Fibroblast of upper back skin (primary cell): ENCODE data around the gene PHYHIPL.

Experiments
- DNase-seq: peaks from one replicate; pipeline ENCODE4 v3.0.0-alpha.2; 2013

PHYHIPL gene

DNA sequence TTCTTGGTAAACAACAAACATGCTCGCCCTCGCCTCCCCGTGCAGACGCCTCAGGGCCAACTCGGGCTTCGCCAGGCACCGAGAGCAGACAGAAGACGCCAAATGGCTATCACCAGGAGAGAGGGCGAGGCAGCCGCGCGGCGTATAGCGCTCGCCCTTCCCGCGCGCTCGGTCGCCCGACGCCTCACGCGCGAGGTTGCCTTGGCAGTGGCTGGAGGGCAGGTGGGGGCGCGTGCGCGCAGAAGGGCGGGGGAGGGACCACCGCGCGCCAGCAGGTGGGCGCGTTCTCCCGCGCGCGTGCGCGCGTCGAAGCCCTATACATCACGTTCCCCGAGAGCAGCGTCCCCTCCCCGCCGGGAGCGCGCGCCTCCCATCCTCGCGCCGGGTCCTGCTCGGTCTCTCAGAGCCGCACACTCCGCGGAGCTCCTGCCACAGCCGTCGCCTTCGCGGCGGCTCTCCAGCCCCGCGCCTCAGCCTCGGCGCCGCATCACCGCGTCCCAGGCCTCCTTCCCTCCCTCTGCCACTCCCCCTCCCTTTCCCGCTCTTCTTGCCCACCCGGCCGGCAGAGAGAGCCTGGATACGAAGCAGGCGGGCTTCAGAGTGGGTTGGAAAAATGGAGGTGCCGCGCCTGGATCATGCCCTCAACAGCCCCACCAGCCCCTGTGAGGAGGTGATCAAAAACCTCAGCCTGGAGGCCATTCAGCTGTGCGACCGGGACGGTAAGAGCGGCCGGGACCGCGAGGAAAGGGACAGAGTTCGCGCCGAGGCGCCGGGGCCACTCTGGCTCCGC, at the start of gene PHYHIPL:
Gene PHYHIPL, plus strand, starts transcription at position 403 of the 790 bp plus-strand sequence. Its CDS starts 211 bp downstream, at position 614.
- no peak for DNase-seq

DNA sequence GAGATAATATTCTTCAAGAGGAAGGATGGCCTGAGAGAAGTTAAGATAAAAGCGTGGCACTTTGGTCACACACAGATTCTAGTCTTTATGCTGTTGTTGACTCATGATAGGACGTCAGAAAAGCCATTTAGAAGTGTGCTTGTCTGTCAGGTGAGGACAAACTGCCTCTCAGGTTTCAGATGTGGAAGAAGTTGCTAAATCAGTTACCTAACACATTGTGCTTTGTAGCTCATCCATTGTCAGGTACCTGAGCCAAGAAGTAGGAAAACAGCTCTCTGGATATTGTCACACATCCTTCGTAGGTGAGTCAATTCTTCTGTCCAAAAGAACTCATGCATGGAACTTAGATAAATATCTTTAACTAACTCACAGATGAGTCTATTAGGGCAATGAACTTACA, 49.5 kb upstream of the PHYHIPL start:
- no peak for DNase-seq

DNA sequence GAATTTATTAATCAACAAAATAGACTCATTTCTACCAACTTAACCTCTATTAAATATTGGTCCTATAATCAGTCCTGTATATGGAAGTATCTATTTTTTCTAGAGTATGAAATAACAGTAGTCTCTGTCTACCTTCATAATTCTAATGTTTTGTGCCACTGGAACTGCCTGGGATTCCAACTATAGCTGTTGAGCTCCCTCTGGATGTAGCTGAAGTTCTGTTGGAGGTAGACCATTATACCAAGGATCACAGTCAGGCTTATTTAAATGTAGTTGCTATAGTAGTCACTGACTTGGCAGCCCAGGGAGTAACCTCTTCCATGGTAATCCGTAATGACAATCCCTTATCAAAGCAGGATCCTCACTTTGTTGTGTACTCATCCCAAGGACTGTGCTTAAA, 48.5 kb upstream of the PHYHIPL start:
- no peak for DNase-seq

DNA sequence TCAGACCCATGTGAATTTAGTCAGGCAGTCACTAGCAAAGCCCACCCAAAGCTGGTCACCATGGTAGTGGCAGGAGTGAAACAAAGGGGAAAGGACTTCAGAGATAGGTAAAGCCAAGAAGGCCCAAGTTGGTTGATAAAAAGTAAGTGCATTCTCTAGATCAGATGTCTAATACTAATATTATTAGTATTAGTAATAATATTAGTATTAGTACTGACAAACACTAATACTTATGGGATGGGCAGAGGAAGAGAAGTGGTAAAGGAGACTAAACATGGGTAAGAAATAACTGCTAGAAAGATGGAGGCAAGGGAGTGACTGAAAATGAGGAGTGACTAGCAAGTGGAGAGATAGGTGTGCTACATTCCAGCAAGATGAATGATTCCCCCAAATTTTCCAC, 46.6 kb upstream of the PHYHIPL start:
- no peak for DNase-seq

DNA sequence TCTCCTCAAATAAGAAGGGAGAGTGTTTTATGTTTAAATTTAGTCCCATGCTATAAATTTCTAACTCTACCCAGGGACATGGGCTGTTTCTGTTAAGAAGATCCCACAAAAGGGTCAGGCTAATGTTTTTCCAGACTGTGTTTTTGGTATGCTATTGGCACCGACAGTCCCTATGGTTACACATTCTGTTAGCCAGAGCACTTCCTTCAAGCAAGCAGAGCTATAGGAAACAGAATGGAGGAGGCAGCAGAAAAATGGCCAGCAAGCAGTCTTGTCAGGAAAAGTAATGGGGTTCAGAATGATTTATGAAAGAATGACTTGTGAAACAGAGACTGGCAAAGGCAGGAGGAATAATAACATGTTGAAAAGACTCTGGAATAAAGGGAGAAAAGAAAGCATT, 44.8 kb upstream of the PHYHIPL start:
- no peak for DNase-seq

DNA sequence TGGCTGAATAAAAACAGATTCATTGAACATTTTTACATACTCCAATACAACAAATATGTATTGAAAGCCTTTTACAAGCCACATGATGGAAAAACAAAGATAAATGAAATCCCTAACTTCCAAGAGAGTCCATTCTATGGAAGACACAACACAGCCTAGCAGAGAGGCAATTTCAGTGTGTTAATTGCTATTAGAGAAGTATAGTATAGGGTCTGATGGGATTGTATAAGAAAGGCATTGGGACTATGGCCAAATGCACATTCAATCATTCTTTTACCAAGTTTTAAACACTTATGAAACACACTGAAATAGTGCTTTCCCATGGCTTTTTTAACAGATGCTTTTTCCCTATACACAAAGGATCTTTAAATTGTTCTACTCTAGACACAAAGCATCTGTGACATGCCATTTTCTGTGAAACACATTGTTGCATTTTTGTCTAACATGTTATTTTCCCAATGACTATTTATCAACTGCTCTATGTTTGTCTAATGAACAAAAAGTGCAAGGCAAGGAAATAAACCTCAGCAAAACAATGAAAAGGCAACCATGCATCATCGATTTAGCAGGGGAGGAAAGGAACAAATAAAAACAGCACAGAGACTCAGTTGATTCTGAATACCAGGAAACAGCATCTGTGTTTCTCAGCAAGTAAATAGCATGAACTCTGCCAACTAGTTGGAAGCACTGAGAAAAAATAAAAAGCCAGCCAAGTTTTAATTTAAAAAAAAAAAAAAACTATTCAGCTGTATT, 42.4 kb upstream of the PHYHIPL start:
- no peak for DNase-seq

GRCh38 chr10:59134785-59135184, 41.7 kb upstream of the PHYHIPL start:
- DNase-seq, result no peak

- DNase-seq, result no peak
These were observed 41.2 kb upstream of the PHYHIPL start for GRCh38 chr10:59135275-59135674.

DNA sequence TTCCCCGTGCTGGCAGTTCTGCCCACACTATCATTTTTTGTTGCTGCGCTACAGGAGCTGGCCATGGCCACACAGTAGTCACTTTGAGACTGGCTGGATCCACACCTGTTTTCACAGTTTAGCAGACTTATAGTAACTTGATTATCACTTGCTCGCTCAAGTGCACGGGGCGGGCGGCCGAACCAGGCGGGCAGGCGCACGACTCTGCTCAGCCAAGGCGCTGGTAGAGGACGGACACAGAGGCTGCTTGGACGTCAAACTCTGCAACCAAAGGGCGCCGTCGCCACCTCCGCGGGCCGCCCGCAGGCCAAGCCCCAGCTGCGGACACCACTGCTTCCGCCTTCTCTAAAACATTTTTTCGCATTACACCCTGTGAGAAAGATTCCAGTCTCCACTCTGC, 38.4 kb upstream of the PHYHIPL start:
- no peak for DNase-seq

DNA sequence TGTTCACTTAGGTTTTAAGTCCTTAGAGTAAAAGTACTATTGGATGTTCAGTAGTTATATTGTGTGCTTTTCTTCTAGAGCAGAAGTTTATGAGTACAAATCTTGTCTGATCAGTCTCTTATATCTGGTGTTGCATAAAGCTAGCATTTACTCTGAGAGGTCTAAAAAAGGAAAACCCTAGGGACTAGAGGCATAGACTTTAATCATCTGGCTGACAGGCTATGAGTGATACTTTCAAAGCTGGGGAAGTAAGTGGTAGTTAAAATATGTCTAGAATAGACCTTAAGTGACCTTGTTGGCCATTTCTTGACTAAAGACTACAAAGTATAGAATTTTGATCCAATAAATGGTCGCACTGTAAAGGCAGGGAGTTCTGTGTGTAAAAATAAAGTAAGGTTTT, 32.9 kb upstream of the PHYHIPL start:
- DNase-seq, result peak; percentile 41

GRCh38 chr10:59148701-59149100, 27.7 kb upstream of the PHYHIPL start:
- no peak for DNase-seq

- DNase-seq, result no peak
These were observed 20.9 kb upstream of the PHYHIPL start for GRCh38 chr10:59155556-59155955.

GRCh38 chr10:59167512-59167911, 8.9 kb upstream of the PHYHIPL start:
- DNase-seq, result no peak

- DNase-seq, result no peak
These were observed 3.9 kb upstream of the PHYHIPL start for GRCh38 chr10:59172567-59172966.

GRCh38 chr10:59173414-59173813, 3.0 kb upstream of the PHYHIPL start:
- no peak for DNase-seq

GRCh38 chr10:59175538-59176240, 754 bp upstream of the PHYHIPL start:
- no peak for DNase-seq

DNA sequence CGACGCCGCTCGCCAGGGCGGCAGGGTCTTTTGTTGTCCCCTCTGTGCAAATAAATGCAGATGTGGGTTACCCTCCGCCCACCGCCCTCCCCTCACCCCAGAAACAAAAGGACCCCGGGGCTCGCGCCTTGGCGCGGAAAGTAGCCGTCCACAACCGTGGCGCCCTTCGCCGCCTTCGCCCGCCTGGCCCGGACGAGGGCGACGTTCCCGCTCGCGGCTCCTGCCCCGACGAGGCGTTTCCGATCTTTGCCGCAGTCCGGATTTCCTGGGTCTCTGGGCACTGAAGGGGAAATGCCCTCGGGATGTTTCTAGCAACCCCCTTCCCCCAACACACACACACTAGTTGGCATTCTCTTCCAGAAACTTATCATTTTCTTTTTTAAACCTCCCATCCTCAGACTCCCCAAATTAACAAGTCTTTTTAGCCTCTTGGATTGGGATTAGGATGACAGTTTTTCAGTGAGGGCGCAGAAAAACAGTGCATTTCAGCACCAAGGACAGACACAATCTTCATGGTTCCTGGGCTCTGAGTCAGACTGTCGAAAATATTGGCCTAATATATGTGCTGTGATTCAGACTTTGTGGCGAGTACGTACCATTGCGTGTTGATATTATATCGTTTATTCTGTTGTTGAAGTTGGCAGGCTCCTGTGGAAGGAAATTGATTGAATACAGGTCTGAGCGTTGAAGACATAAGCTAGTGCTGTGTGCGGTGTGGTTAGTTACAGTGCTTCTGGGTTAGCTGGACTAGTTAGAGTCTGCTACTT, 771 bp downstream of the PHYHIPL start:
- DNase-seq, result peak; percentile 90

DNA sequence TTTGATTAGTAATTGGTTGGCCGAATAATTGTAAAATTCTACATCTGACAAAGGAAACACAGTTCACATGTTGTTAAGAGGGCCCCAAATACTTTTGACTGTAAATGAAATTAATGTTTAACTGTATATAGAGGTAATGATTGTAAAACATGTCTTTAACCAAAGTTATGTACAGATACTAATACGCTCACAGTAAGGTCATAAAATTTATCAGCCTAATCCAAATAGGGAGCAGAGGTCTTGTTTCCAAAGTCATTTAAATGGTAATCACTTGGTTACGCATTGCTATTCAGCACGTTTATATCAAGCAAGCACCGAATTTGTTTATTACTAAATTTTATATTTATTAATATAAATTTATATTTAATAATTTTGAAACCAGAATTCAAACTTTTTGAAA, 1.4 kb downstream of the PHYHIPL start:
- DNase-seq, result no peak

- DNase-seq, result no peak
These were observed 2.6 kb downstream of the PHYHIPL start for GRCh38 chr10:59179068-59179467.

- DNase-seq, result no peak
These were observed 4.3 kb downstream of the PHYHIPL start for GRCh38 chr10:59180689-59181270.

- DNase-seq, result peak; percentile 72
These were observed 5.2 kb downstream of the PHYHIPL start for GRCh38 chr10:59181668-59182067.

DNA sequence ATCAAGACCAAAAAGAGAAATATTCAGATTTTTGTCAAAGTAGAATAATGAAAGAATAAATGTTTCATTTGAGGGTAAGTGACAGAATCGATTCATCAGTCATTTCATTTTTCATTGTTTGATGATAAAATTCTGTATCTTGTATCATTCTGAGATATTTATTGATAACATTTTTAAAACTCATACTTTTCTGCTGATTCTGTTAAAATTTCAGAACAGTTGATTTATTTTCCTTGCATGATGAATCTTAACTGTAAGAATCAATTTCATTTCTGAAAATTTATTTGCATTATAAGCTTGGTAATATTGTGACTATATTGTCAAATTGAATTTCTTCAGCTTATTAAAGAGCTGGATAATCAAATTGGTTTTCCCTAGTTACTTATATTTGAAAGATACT, 13.9 kb downstream of the PHYHIPL start:
- no peak for DNase-seq
